Stomach (tissue), 4 donors: ENCODE results near the gene TMEM203.

Source experiments
- EP300 ChIP-seq: sonication (generic); formaldehyde crosslinking; IDR thresholded peaks from one replicate; pipeline ENCODE4 v1.6.1; 2017; ENCODE audit warnings: antibody characterized with exemption
- POLR2A ChIP-seq, 4 donors: fragments of 450-650 bp; IDR thresholded peaks; one replicate each; pipeline ENCODE4 v1.6.1; 2016; ENCODE audit warnings: antibody characterized with exemption in 4 of 4, control low read depth in 2 of 4, mild to moderate bottlenecking in 1 of 4, moderate library complexity in 1 of 4
- POLR2AphosphoS5 ChIP-seq, 3 donors: sonication (generic); formaldehyde crosslinking; IDR thresholded peaks; one replicate each; pipeline ENCODE4 v1.6.1; 2016; ENCODE audit warnings: antibody characterized with exemption in 3 of 3
- TF ChIP-seq, protein P1 (sequence below), 7 experiments: fragments of 450-650 bp in 4 of 7; fragments of 200-600 bp in 3 of 7; sonication (generic) in 3 of 7; IDR thresholded peaks; one replicate each; pipeline ENCODE4 v1.5.1; 2016 to 2019; ENCODE audit warnings: antibody characterized with exemption in 7 of 7, control low read depth in 2 of 7, mild to moderate bottlenecking in 1 of 7

DNA sequence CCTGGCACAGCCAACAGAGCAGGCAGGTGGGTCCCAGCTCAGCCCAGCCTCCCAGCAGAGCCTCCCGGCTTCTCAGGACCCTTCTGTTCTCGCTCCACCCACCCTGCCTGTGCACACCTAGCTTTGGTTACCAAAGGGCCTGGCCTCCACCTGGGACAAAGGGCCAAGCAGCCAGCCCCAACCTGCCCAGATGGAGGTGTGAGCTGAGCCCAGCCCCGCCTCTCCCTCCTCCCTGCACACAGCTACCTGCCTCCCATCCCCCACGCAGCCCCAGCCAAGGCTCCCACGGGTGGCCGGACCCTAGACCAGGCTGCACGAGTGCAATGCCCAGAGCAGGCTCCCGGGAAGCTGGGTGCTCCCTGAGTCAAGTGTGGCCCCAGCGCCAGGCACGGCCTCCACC lies 10.5 kb downstream of the TMEM203 start:
- TF ChIP-seq, protein P1, sequence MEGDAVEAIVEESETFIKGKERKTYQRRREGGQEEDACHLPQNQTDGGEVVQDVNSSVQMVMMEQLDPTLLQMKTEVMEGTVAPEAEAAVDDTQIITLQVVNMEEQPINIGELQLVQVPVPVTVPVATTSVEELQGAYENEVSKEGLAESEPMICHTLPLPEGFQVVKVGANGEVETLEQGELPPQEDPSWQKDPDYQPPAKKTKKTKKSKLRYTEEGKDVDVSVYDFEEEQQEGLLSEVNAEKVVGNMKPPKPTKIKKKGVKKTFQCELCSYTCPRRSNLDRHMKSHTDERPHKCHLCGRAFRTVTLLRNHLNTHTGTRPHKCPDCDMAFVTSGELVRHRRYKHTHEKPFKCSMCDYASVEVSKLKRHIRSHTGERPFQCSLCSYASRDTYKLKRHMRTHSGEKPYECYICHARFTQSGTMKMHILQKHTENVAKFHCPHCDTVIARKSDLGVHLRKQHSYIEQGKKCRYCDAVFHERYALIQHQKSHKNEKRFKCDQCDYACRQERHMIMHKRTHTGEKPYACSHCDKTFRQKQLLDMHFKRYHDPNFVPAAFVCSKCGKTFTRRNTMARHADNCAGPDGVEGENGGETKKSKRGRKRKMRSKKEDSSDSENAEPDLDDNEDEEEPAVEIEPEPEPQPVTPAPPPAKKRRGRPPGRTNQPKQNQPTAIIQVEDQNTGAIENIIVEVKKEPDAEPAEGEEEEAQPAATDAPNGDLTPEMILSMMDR (IDR thresholded peaks at IDR 0.05) = no peak
- peak in 2 of 3 donors; percentile 42 to 74 for TF ChIP-seq POLR2AphosphoS5 (IDR thresholded peaks at IDR 0.05)
- no peak for TF ChIP-seq EP300
- TF ChIP-seq POLR2A (IDR thresholded peaks at IDR 0.05) = no peak
